ENCODE results near the gene CCM2L.

DNA sequence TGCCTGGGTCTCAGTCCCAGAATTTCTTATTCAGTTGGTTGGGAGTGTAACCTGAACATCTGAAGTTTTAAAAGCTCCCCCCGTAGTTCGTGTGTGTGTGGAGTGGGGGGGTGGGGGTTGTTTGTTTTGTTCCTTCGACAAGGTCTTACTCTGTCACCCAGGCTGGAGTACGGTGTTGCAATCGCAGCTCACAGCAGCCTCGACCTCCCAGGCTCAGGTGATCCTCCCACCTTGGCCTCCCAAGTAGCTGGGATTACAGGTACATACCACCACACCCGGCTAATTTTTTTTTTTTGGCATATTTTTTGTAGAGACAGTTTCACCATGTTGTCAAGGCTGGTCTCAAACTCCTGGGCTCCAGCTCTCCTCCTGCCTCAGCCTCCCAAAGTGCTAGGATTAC, 3.1 kb downstream of the CCM2L start:
- TF ChIP-seq POLR2A (IDR thresholded peaks at IDR 0.05), result no peak
- TF ChIP-seq, protein P1, sequence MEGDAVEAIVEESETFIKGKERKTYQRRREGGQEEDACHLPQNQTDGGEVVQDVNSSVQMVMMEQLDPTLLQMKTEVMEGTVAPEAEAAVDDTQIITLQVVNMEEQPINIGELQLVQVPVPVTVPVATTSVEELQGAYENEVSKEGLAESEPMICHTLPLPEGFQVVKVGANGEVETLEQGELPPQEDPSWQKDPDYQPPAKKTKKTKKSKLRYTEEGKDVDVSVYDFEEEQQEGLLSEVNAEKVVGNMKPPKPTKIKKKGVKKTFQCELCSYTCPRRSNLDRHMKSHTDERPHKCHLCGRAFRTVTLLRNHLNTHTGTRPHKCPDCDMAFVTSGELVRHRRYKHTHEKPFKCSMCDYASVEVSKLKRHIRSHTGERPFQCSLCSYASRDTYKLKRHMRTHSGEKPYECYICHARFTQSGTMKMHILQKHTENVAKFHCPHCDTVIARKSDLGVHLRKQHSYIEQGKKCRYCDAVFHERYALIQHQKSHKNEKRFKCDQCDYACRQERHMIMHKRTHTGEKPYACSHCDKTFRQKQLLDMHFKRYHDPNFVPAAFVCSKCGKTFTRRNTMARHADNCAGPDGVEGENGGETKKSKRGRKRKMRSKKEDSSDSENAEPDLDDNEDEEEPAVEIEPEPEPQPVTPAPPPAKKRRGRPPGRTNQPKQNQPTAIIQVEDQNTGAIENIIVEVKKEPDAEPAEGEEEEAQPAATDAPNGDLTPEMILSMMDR (IDR thresholded peaks at IDR 0.05), result no peak
